AG04450 (cell line): ENCODE data around the gene DUOXA1. TPM values are rescaled to one million over a fixed set of nuclear protein-coding genes. Genes with fewer than 3 reads are reported as not detected.

ENCODE experiments used
- CTCF ChIA-PET: fragments of 300-600, 350-600 bp; formaldehyde crosslinking; extraction: SDS; loops from one replicate; lab custom pipeline; 2022; ENCODE audit warnings: antibody characterized with exemption, inconsistent platforms; lab: Charles Lee
- POLR2A ChIA-PET: fragments of 350-600 bp; formaldehyde crosslinking; extraction: SDS; loops from one replicate; lab custom pipeline; 2021; ENCODE audit warnings: antibody characterized with exemption, inconsistent platforms; lab: Yijun Ruan, JAX
- DNase-seq: peaks from one replicate; pipeline ENCODE4 v3.0.0-alpha.2; 2011; ENCODE audit warnings: low read depth, low spot score
- H3K27ac ChIP-seq: one replicate; pipeline ENCODE4 v1.5.1; 2012; ENCODE audit warnings: low read depth, low read length, control low read depth
- H3K27me3 ChIP-seq: one replicate; pipeline ENCODE4 v1.6.0; 2012; ENCODE audit warnings: low read length; ENCODE audit not compliant: control insufficient read depth, insufficient read depth
- H3K4me3 ChIP-seq: 2 replicates; pipeline ENCODE4 v1.5.1; 2011; ENCODE audit warnings: mild to moderate bottlenecking, low read depth, low read length, control low read depth
- H3K9me3 ChIP-seq: 2 replicates; pipeline ENCODE4 v1.5.1; 2012; ENCODE audit warnings: low read length; ENCODE audit not compliant: control insufficient read depth, insufficient read depth
- CTCF ChIP-seq: IDR thresholded peaks from 2 replicates; pipeline ENCODE4 v1.5.1; 2011; ENCODE audit warnings: low read depth, low read length, control low read depth, inconsistent platforms
- polyA plus RNA-seq: library from polyadenylated mRNA; depleted of rRNA; stranded (reverse); fragments of >200 nt; gene quantifications from 2 replicates; pipeline ENCODE4 v1.2.3, GENCODE V29; 2011

Gene DUOXA1
- polyA plus RNA-seq, 1 experiment = not detected

- no peaks in the 10 kb centered on the region for H3K27me3 ChIP-seq
- H3K9me3 ChIP-seq = no peaks in the 10 kb centered on the region
- no peak for TF ChIP-seq CTCF
- H3K4me3 ChIP-seq = no peak overlapping the region
- DNase-seq = no peak
- ChIA-PET POLR2A (interaction anchor here (0.6 to 1.4 kb wide), 4 partner anchors 22 to 239 kb away, joined by 3 to 10 read pairs (median 4); a partner anchor contains a TSS), CTCF (interaction anchor here (0.5 to 6.1 kb wide), 43 partner anchors 8 to 789 kb away, joined by 3 to 202 read pairs (median 4); partner anchors contain the start of genes SHF and SLC28A2)
- H3K27ac ChIP-seq = no peak overlapping the region
These were observed 33.8 kb upstream of the DUOXA1 start for GRCh38 chr15:45163508-45163856.

- DNase-seq = peak; percentile 61
- no peaks in the 10 kb centered on the region for H3K9me3 ChIP-seq
- H3K27ac ChIP-seq = peak overlapping the region; percentile 3
- peak; percentile 99 for TF ChIP-seq CTCF
- POLR2A ChIA-PET = interaction anchor here (0.6 to 1.4 kb wide), 5 partner anchors 23 to 239 kb away, joined by 3 to 10 read pairs (median 4); a partner anchor contains a TSS
- H3K4me3 ChIP-seq = no peak overlapping the region
- no peaks in the 10 kb centered on the region for H3K27me3 ChIP-seq
- CTCF ChIA-PET = interaction anchor here (0.5 to 6.1 kb wide), 44 partner anchors 8 to 790 kb away, joined by 3 to 202 read pairs (median 4); partner anchors contain the start of genes SHF and SLC28A2
These were observed 33.3 kb upstream of the DUOXA1 start for GRCh38 chr15:45162771-45163507.

GRCh38 chr15:45161666-45162065 lies 32.0 kb upstream of the DUOXA1 start:
- DNase-seq = no peak
- no peak overlapping the region for H3K4me3 ChIP-seq
- H3K27ac ChIP-seq = no peak overlapping the region
- no peaks in the 10 kb centered on the region for H3K9me3 ChIP-seq
- no peaks in the 10 kb centered on the region for H3K27me3 ChIP-seq
- ChIA-PET POLR2A (no interaction called here), CTCF (interaction anchor here (0.6 to 6.1 kb wide), 10 partner anchors 13 to 298 kb away, joined by 3 to 202 read pairs (median 10); a partner anchor contains a TSS)
- TF ChIP-seq CTCF = no peak

- DNase-seq = peak; percentile 48
- POLR2A ChIA-PET = interaction anchor here (0.6 kb wide), 1 partner anchor 50 kb away, joined by 6 read pairs; no protein-coding TSS in a partner anchor
- Histone ChIP-seq H3K27me3 (no peaks in the 10 kb centered on the region), H3K27ac (no peak overlapping the region), H3K9me3 (no peaks in the 10 kb centered on the region), H3K4me3 (no peak overlapping the region)
- no peak for TF ChIP-seq CTCF
- CTCF ChIA-PET = interaction anchor here (1.0 to 2.4 kb wide), 6 partner anchors 36 to 302 kb away, joined by 3 to 9 read pairs (median 4); no protein-coding TSS in a partner anchor
These were observed 28.3 kb upstream of the DUOXA1 start for GRCh38 chr15:45157974-45158373.
